ENCODE data around the gene ATP9B.

ATP9B gene

DNA sequence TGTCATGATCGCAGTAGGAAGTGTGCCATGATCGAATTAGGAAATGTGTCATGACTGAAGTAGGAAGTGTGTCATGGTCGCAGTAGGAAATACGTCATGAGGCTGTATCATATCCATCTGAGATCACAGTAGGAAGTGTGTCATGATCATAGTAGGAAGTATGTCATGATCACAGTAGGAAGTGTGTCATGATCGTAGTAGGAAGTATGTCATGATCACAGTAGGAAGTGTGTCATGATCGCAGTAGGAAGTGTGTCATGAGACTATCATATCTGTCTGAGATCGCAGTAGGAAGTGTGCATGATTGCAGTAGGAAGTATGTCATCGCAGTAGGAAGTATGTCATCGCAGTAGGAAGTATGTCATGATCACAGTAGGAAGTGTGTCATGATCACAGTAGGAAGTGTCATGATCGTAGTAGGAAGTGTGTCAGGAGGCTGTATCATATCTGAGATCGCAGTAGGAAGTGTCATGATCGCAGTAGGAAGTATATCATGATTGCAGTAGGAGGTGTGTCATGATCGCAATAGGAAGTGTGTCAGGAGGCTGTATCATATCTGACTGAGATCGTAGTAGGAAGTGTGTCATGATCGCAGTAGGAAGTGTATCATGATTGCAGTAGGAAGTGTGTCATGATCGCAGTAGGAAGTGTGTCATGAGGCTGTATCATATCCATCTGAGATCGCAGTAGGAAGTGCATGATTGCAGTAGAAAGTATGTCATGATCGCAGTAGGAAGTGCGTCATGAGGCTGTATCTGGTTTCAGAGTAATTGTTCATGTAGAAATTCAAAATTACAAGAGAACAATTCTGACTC, 270.1 kb downstream of the ATP9B start:
- Histone ChIP-seq H3K36me3 (replicated peaks; ENCODE audit: low read depth, low read length) (peaks cover 24% of the 10 kb centered on the region), H4K20me1 (ENCODE audit: insufficient read depth, low read length) (0 out of 2 replicates have a peak, but pooled peaks cover 3% of the 10 kb centered on the region), H3K4me3 (ENCODE audit: low read length) (no peak overlapping the region), H3K9me3 (ENCODE audit: insufficient read depth, low read length) (no peaks in the 10 kb centered on the region), H3K4me1 (ENCODE audit: low read length) (no peaks in the 10 kb centered on the region), H3K4me2 (ENCODE audit: low read length) (no peak overlapping the region), H2AFZ (ENCODE audit: low read depth, low read length) (no peak overlapping the region), H3K27ac (ENCODE audit: low read length) (no peak overlapping the region), H3K9ac (ENCODE audit: low read length) (no peak overlapping the region), H3K27me3 (ENCODE audit: low read depth, low read length) (no peaks in the 10 kb centered on the region), H3K79me2 (ENCODE audit: low read length) (no peaks in the 10 kb centered on the region)
- no peak for TF ChIP-seq EZH2phosphoT487 (IDR thresholded peaks at IDR 0.05; ENCODE audit: low read depth)
- TF ChIP-seq, protein P1, sequence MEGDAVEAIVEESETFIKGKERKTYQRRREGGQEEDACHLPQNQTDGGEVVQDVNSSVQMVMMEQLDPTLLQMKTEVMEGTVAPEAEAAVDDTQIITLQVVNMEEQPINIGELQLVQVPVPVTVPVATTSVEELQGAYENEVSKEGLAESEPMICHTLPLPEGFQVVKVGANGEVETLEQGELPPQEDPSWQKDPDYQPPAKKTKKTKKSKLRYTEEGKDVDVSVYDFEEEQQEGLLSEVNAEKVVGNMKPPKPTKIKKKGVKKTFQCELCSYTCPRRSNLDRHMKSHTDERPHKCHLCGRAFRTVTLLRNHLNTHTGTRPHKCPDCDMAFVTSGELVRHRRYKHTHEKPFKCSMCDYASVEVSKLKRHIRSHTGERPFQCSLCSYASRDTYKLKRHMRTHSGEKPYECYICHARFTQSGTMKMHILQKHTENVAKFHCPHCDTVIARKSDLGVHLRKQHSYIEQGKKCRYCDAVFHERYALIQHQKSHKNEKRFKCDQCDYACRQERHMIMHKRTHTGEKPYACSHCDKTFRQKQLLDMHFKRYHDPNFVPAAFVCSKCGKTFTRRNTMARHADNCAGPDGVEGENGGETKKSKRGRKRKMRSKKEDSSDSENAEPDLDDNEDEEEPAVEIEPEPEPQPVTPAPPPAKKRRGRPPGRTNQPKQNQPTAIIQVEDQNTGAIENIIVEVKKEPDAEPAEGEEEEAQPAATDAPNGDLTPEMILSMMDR (IDR thresholded peaks at IDR 0.05; ENCODE audit: low read depth, low read length) = no peak

DNA sequence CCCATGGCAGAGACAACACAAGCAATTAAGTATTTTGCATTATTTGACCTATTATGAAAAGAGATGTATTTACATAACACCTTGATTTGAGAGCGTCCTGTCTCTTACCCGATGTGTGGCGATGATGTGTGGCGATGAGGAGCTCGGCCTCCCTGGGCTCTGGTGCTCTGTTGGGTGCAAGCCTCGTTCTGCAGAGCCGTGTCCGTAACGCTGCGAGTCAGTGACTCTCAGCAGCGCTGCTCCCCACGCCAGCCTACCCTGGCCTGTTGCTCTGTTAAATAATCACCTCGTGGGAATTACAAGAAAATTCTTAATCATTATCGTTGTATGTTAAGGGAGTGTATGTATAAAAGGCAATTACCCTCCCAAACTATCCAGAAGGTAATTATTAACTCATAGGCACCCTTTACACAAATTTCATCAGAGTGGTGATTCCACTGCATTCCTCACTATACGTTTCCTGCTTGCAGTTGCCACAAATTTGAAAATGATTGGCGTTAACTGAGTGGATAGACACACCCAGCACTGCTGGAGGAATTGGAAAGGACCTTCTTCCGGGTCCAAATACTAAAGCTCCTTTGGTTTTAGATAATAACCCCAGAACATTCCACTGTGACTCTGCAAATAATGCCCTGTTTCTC, 274.5 kb downstream of the ATP9B start:
- TF ChIP-seq, protein P1 (IDR thresholded peaks at IDR 0.05; ENCODE audit: low read depth, low read length) = no peak
- TF ChIP-seq EZH2phosphoT487 (IDR thresholded peaks at IDR 0.05; ENCODE audit: low read depth) = no peak
- Histone ChIP-seq H3K4me3 (ENCODE audit: low read length) (no peak overlapping the region), H3K27me3 (ENCODE audit: low read depth, low read length) (no peaks in the 10 kb centered on the region), H3K9ac (ENCODE audit: low read length) (no peak overlapping the region), H4K20me1 (ENCODE audit: insufficient read depth, low read length) (0 out of 2 replicates have a peak, but pooled peaks cover 3% of the 10 kb centered on the region), H2AFZ (ENCODE audit: low read depth, low read length) (no peak overlapping the region), H3K27ac (ENCODE audit: low read length) (no peak overlapping the region), H3K79me2 (ENCODE audit: low read length) (no peaks in the 10 kb centered on the region), H3K36me3 (replicated peaks; ENCODE audit: low read depth, low read length) (peaks cover 43% of the 10 kb centered on the region), H3K4me1 (ENCODE audit: low read length) (no peaks in the 10 kb centered on the region), H3K9me3 (ENCODE audit: insufficient read depth, low read length) (no peaks in the 10 kb centered on the region), H3K4me2 (ENCODE audit: low read length) (no peak overlapping the region)

DNA sequence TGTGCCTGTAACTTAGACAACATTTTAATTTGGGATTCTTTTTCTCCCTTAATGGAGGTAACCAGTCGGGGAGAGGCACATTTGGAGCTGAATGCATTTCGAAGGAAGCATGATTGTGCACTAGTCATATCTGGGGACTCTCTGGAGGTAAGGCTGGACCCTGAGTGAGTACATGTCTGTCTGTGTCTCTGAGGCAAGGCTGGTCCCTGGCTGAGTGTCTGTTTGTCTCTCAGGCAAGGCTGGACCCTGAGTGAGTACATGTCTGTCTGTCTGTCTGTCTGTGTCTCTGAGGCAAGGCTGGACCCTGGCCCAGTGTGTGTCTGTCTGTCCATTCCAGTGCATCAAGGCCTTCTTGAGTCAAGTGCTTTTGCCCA, 275.0 kb downstream of the ATP9B start:
- Histone ChIP-seq H3K79me2 (ENCODE audit: low read length) (no peaks in the 10 kb centered on the region), H3K4me1 (ENCODE audit: low read length) (no peaks in the 10 kb centered on the region)

DNA sequence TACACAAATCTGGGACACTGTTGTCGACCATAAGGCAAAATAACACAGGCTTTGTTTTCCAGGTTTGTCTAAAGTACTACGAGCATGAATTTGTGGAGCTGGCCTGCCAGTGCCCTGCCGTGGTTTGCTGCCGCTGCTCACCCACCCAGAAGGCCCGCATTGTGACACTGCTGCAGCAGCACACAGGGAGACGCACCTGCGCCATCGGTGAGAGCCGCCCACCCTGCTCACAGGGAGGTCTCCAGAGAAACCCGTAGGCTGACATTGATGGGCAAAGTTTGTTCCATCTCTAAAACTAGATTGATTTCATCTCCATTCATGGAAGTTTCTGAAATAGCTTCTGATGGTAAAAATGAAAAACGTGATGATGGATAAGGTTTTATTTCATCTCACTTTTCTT, 276.2 kb downstream of the ATP9B start:
- Histone ChIP-seq H3K9me3 (ENCODE audit: insufficient read depth, low read length) (no peaks in the 10 kb centered on the region), H2AFZ (ENCODE audit: low read depth, low read length) (no peak overlapping the region), H3K4me1 (ENCODE audit: low read length) (no peaks in the 10 kb centered on the region), H3K36me3 (replicated peaks; ENCODE audit: low read depth, low read length) (peaks cover 34% of the 10 kb centered on the region), H3K79me2 (ENCODE audit: low read length) (no peaks in the 10 kb centered on the region), H3K4me3 (ENCODE audit: low read length) (no peak overlapping the region), H3K27me3 (ENCODE audit: low read depth, low read length) (no peaks in the 10 kb centered on the region), H3K9ac (ENCODE audit: low read length) (no peak overlapping the region), H3K27ac (ENCODE audit: low read length) (no peak overlapping the region), H3K4me2 (ENCODE audit: low read length) (no peak overlapping the region), H4K20me1 (ENCODE audit: insufficient read depth, low read length) (0 out of 2 replicates have a peak, but pooled peaks cover 3% of the 10 kb centered on the region)
- TF ChIP-seq, protein P1 (IDR thresholded peaks at IDR 0.05; ENCODE audit: low read depth, low read length) = no peak
- no peak for TF ChIP-seq EZH2phosphoT487 (IDR thresholded peaks at IDR 0.05; ENCODE audit: low read depth)

More for the DNA sequence above, 275.0 kb downstream of the ATP9B start:
- no peaks in the 10 kb centered on the region for H3K9me3 ChIP-seq (ENCODE audit: insufficient read depth, low read length)
- H3K9ac ChIP-seq (ENCODE audit: low read length) = no peak overlapping the region
- no peak overlapping the region for H2AFZ ChIP-seq (ENCODE audit: low read depth, low read length)
- H3K4me3 ChIP-seq (ENCODE audit: low read length) = no peak overlapping the region
- H4K20me1 ChIP-seq (ENCODE audit: insufficient read depth, low read length) = 0 out of 2 replicates have a peak, but pooled peaks cover 3% of the 10 kb centered on the region
- H3K36me3 ChIP-seq (replicated peaks; ENCODE audit: low read depth, low read length) = peaks cover 38% of the 10 kb centered on the region
- no peaks in the 10 kb centered on the region for H3K27me3 ChIP-seq (ENCODE audit: low read depth, low read length)
- TF ChIP-seq, protein P1 (IDR thresholded peaks at IDR 0.05; ENCODE audit: low read depth, low read length) = no peak
- no peak for TF ChIP-seq EZH2phosphoT487 (IDR thresholded peaks at IDR 0.05; ENCODE audit: low read depth)
- H3K27ac ChIP-seq (ENCODE audit: low read length) = no peak overlapping the region
- no peak overlapping the region for H3K4me2 ChIP-seq (ENCODE audit: low read length)
